ENCODE results near the gene NMNAT3.

The NMNAT3 gene

GRCh38 chr3:139518306-139518705 is 159.5 kb downstream of the NMNAT3 start:
- no peak for DNase-seq

- no peak for DNase-seq
Measured at GRCh38 chr3:139517321-139518065, 160.3 kb downstream of the NMNAT3 start.

- no peak for DNase-seq
Measured at GRCh38 chr3:139514741-139515140, 163.0 kb downstream of the NMNAT3 start.

All from NCI-H446 treated with DMSO at 0.1 percent for 48 hours (cell line).